Calu3 (cell line): ENCODE measurements around the gene AP2A1. TPM values are rescaled to one million over a fixed set of nuclear protein-coding genes. Genes with fewer than 3 reads are reported as not detected.

ENCODE experiments used
- BruUV-seq: library from RNA; stranded (reverse); fragments of 400-500 nt; replicated peaks from 2 replicates; lab custom pipeline; 2021; lab: Mats Ljungman, UMichigan
- CTCF ChIA-PET: fragments of 300-600 bp; sonication (Branson Sonifier 250); formaldehyde crosslinking; loops from one replicate; lab custom pipeline; 2022; ENCODE audit warnings: antibody characterized with exemption; lab: Charles Lee
- DNase-seq: peaks from one replicate; pipeline ENCODE4 v3.0.0; 2022
- H3K27ac Mint-ChIP-seq: one replicate; pipeline ENCODE4 v1.8.0; 2022; ENCODE audit warnings: mixed read lengths; ENCODE audit not compliant: unreplicated experiment
- H3K27me3 Mint-ChIP-seq: one replicate; pipeline ENCODE4 v1.8.0; 2022; ENCODE audit warnings: mixed read lengths; ENCODE audit not compliant: unreplicated experiment
- H3K36me3 Mint-ChIP-seq: one replicate; pipeline ENCODE4 v1.8.0; 2022; ENCODE audit warnings: mild to moderate bottlenecking, moderate library complexity, mixed read lengths; ENCODE audit not compliant: insufficient read depth, unreplicated experiment
- H3K4me1 Mint-ChIP-seq: one replicate; pipeline ENCODE4 v1.8.0; 2022; ENCODE audit warnings: mild to moderate bottlenecking, low read depth, mixed read lengths; ENCODE audit not compliant: unreplicated experiment
- H3K4me3 Mint-ChIP-seq: one replicate; pipeline ENCODE4 v1.8.0; 2022; ENCODE audit warnings: mild to moderate bottlenecking, low read depth, moderate library complexity, mixed read lengths; ENCODE audit not compliant: unreplicated experiment
- H3K9me3 Mint-ChIP-seq: one replicate; pipeline ENCODE4 v1.8.0; 2022; ENCODE audit warnings: low read depth, mixed read lengths; ENCODE audit not compliant: unreplicated experiment
- CTCF ChIP-seq: fragments of 200-600 bp; IDR thresholded peaks from one replicate; pipeline ENCODE4 v1.8.0; 2022; ENCODE audit warnings: antibody characterized with exemption; ENCODE audit not compliant: unreplicated experiment
- intact Hi-C: fragments of 100-400 bp; cut with micrococcal nuclease; formaldehyde crosslinking; loops from one replicate; pipeline ENCODE4 v1.10.0; 2022; ENCODE audit not compliant: unreplicated experiment
- total RNA-seq: library from RNA; stranded (reverse); gene quantifications from 2 replicates; pipeline ENCODE4 v1.2.3, GENCODE V29; 2022

The AP2A1 gene
- total RNA-seq, 1 experiment from 2014 or later: 89.0 TPM

- no peak overlapping the region for H3K27ac Mint-ChIP-seq
- H3K36me3 Mint-ChIP-seq: no peaks in the 10 kb centered on the region
- no TSS peak for BruUV-seq
- H3K4me3 Mint-ChIP-seq: no peak overlapping the region
- no peak for DNase-seq
- intact Hi-C loops: loop anchor here (2.0 kb wide), 1 partner anchor 27 kb away; no protein-coding TSS in a partner anchor
- H3K9me3 Mint-ChIP-seq: no peaks in the 10 kb centered on the region
- TF ChIP-seq CTCF: no peak
- H3K27me3 Mint-ChIP-seq: peaks cover 44% of the 10 kb centered on the region
- H3K4me1 Mint-ChIP-seq: no peaks in the 10 kb centered on the region
- CTCF ChIA-PET: no interaction called here
Observed at GRCh38 chr19:49727217-49728030, 39.4 kb upstream of the AP2A1 start.

- no peak for DNase-seq
- no peak for TF ChIP-seq CTCF
- H3K27ac Mint-ChIP-seq: no peak overlapping the region
- no peak overlapping the region for H3K4me3 Mint-ChIP-seq
- H3K9me3 Mint-ChIP-seq: no peaks in the 10 kb centered on the region
- H3K4me1 Mint-ChIP-seq: no peaks in the 10 kb centered on the region
- peaks cover 33% of the 10 kb centered on the region for H3K27me3 Mint-ChIP-seq
- BruUV-seq: no TSS peak
- H3K36me3 Mint-ChIP-seq: no peaks in the 10 kb centered on the region
- intact Hi-C loops: no loop called here
- CTCF ChIA-PET: interaction anchor here (0.6 kb wide), 1 partner anchor 468 kb away, joined by 3 read pairs; no protein-coding TSS in a partner anchor
Observed at GRCh38 chr19:49730166-49730565, 36.6 kb upstream of the AP2A1 start.

GRCh38 chr19:49738268-49738667 is 28.5 kb upstream of the AP2A1 start:
- H3K4me3 Mint-ChIP-seq: no peak overlapping the region
- H3K4me1 Mint-ChIP-seq: no peaks in the 10 kb centered on the region
- BruUV-seq: no TSS peak
- no peak overlapping the region for H3K27ac Mint-ChIP-seq
- H3K36me3 Mint-ChIP-seq: no peaks in the 10 kb centered on the region
- intact Hi-C loops: no loop called here
- CTCF ChIA-PET: interaction anchor here (0.7 kb wide), 1 partner anchor 75 kb away, joined by 3 read pairs; the partner anchor contains the start of gene FUZ
- DNase-seq: no peak
- H3K9me3 Mint-ChIP-seq: no peaks in the 10 kb centered on the region
- peaks cover 17% of the 10 kb centered on the region for H3K27me3 Mint-ChIP-seq
- no peak for TF ChIP-seq CTCF

GRCh38 chr19:49739098-49739497 is 27.7 kb upstream of the AP2A1 start:
- CTCF ChIA-PET: interaction anchor here (0.6 kb wide), 1 partner anchor 446 kb away, joined by 3 read pairs; no protein-coding TSS in a partner anchor
- intact Hi-C loops: no loop called here
- H3K9me3 Mint-ChIP-seq: no peaks in the 10 kb centered on the region
- no peak for TF ChIP-seq CTCF
- H3K36me3 Mint-ChIP-seq: no peaks in the 10 kb centered on the region
- no peak for DNase-seq
- no peak overlapping the region for H3K4me3 Mint-ChIP-seq
- no TSS peak for BruUV-seq
- peaks cover 17% of the 10 kb centered on the region for H3K27me3 Mint-ChIP-seq
- H3K4me1 Mint-ChIP-seq: no peaks in the 10 kb centered on the region
- no peak overlapping the region for H3K27ac Mint-ChIP-seq
